ENCODE results near the gene RPS21.

RPS21 gene

DNA sequence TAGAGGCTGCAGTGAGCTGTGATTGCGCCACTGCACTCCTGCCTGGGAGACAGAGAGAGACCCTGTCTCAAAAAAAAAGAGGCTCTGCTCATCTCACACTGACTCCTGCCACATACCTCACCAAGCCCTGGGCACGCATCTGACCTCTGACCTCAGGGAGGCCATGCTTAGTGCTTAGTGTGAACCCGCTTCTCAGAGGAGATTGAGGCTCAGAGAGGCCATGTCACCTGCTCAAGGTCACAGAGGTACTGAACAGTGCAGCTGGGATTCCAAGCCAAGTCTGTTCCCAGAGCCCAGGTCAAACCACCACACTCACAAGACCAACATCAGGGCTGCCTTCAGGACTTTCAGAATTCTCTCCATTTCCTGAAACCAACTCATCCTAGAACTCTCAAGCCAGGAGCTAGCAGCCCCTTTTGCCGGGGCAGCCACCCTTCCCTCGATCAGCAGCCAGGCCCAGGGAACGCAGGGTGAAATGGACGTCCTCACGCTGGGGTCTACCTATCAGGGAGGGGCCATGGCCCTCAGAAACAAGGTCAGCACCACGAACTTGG lies 17.3 kb downstream of the RPS21 start:
- H3K36me3 ChIP-seq (ENCODE audit: control insufficient read depth, insufficient read depth, low read length) = peaks cover 6% of the 10 kb centered on the region
- TF ChIP-seq, protein P1, sequence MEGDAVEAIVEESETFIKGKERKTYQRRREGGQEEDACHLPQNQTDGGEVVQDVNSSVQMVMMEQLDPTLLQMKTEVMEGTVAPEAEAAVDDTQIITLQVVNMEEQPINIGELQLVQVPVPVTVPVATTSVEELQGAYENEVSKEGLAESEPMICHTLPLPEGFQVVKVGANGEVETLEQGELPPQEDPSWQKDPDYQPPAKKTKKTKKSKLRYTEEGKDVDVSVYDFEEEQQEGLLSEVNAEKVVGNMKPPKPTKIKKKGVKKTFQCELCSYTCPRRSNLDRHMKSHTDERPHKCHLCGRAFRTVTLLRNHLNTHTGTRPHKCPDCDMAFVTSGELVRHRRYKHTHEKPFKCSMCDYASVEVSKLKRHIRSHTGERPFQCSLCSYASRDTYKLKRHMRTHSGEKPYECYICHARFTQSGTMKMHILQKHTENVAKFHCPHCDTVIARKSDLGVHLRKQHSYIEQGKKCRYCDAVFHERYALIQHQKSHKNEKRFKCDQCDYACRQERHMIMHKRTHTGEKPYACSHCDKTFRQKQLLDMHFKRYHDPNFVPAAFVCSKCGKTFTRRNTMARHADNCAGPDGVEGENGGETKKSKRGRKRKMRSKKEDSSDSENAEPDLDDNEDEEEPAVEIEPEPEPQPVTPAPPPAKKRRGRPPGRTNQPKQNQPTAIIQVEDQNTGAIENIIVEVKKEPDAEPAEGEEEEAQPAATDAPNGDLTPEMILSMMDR (IDR thresholded peaks at IDR 0.05; ENCODE audit: insufficient read depth, low read length, poor library complexity, severe bottlenecking) = no peak

DNA sequence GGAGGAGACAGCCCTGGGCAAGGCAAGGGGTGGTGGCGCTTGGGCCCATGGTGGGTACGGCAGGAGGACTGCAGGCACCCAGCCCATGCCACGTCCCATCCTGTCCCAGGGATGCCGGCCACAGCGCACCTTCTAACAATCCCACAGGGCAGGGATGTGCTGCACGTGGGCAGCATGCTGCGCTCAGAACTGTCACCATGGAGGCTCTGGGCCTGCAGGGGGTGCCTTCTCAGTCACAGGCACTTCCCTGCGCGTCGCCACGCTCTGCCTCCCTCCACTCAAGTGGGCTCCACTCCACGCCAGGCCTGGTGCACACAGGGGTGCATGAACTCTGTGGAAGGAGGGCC lies 17.8 kb downstream of the RPS21 start:
- H3K4me3 ChIP-seq (replicated peaks; ENCODE audit: low read depth, low read length) = no peak overlapping the region
- DNase-seq (ENCODE audit: extremely low read depth, insufficient read length) = no peak
- H3K36me3 ChIP-seq (ENCODE audit: control insufficient read depth, insufficient read depth, low read length) = peaks cover 6% of the 10 kb centered on the region
- TF ChIP-seq, protein P1 (IDR thresholded peaks at IDR 0.05; ENCODE audit: insufficient read depth, low read length, poor library complexity, severe bottlenecking) = no peak
- no peaks in the 10 kb centered on the region for H3K27me3 ChIP-seq (replicated peaks; ENCODE audit: control insufficient read depth, insufficient read depth, low read length)

More for the DNA sequence above, 17.3 kb downstream of the RPS21 start:
- no peak for DNase-seq (ENCODE audit: extremely low read depth, insufficient read length)
- no peaks in the 10 kb centered on the region for H3K27me3 ChIP-seq (replicated peaks; ENCODE audit: control insufficient read depth, insufficient read depth, low read length)
- no peak overlapping the region for H3K4me3 ChIP-seq (replicated peaks; ENCODE audit: low read depth, low read length)

DNA sequence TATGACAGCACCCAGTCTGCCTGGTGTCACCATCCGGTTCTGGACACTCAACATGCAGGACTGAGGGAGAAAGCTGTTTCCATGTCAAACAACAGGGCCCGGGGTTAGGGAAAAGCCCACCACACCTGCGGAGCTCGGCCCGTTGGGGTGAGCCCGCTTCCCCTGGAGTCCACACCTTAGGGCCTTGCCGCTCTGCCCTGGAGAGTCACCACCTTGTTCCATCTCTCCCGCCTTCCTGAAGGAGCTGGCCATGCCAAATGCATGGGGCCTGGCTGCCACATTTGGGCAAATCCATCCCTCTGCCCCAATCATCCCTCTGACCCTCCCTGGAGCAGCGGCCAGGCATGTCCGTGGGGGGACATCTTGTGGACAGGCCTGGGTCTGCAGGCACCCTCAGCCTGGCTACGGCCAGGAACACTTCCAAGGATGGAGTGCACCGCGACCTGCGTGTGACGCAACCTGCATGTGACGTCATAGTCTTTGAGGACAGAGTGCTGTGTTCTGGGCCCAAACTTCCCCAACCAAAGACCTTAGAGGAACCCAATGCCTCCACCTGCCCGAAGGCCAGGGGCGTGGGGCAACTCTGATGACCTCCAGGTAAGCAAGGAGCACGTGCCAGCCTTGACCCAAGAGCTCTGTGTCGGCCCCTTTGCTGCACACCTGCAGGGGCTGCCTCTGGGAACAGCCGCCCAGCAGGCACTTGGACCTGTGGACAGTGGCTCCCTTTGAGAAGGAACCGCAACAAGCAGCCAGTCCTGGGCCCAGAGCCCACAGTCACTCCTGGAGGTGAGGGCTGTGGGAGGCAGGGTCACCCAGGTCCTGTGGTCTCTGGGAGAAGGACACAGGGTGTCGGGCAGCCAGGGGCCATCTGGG lies 18.4 kb downstream of the RPS21 start:
- no peak for DNase-seq (ENCODE audit: extremely low read depth, insufficient read length)

DNA sequence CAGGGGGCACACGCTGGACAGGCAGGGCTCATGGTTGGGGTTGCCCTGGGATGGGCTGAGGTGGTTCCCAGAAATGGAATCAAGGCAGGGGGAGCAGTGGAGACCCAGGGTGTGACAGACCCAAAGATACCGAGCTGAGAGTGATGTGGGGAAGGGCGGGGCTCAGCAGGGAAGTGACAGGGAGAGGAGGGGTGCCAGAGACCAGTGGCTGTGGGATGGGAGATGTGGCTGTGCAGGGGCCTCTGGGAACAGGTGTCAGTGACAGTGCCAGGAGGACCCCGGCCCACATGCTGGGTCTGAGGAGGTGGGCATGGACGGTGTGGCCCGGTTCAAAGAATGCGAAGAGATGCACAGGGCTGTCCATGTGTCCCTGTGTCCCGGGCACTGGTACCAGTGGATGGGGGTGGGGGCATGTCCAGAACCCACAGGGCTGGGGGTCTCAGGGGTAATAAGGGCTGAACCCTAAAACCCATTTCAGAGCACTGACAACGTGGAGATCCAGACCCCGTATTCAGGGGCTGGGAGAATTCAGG lies 19.1 kb downstream of the RPS21 start:
- H3K27me3 ChIP-seq (replicated peaks; ENCODE audit: control insufficient read depth, insufficient read depth, low read length) = no peaks in the 10 kb centered on the region
- peaks cover 4% of the 10 kb centered on the region; the same call in 1 of the 2 replicates for H3K36me3 ChIP-seq (ENCODE audit: control insufficient read depth, insufficient read depth, low read length)
- DNase-seq (ENCODE audit: extremely low read depth, insufficient read length) = no peak
- TF ChIP-seq, protein P1 (IDR thresholded peaks at IDR 0.05; ENCODE audit: insufficient read depth, low read length, poor library complexity, severe bottlenecking) = no peak
- peak overlapping the region; percentile 88 for H3K4me3 ChIP-seq (replicated peaks; ENCODE audit: low read depth, low read length)

More for the DNA sequence above, 18.4 kb downstream of the RPS21 start:
- Histone ChIP-seq H3K36me3 (ENCODE audit: control insufficient read depth, insufficient read depth, low read length) (peaks cover 5% of the 10 kb centered on the region), H3K27me3 (replicated peaks; ENCODE audit: control insufficient read depth, insufficient read depth, low read length) (no peaks in the 10 kb centered on the region), H3K4me3 (replicated peaks; ENCODE audit: low read depth, low read length) (no peak overlapping the region; the same call in 1 of the 2 replicates)
- TF ChIP-seq, protein P1 (IDR thresholded peaks at IDR 0.05; ENCODE audit: insufficient read depth, low read length, poor library complexity, severe bottlenecking) = peak; percentile 10

DNA sequence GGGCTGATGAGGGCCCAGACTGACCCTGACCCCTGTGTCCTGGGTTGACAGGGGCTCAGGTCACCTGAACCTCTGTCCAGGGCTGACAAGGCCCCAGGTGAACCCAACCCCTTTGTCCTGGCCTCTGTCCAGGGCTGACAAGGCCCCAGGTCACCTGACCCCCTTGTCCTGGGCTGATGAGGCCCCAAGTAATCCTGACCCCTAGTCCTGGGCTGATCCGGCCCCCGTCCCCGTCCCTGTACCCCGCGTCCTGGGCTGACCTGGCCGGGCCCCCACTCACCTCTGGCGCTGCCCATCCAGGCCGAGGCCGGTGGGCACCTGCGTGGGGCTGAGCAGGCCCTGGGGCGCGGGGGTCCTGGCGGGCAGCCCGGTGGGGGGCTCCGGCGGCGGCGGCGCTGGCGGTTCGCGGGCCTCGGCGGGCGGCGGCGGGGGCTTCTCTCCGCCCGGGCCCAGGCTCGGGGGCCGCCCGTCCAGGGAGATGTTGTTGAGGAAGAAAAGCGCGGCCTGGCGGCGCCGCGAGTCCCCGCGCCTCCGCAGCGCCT lies 19.8 kb downstream of the RPS21 start:
- H3K36me3 ChIP-seq (ENCODE audit: control insufficient read depth, insufficient read depth, low read length) = peaks cover 4% of the 10 kb centered on the region; the same call in 1 of the 2 replicates
- DNase-seq (ENCODE audit: extremely low read depth, insufficient read length) = no peak
- TF ChIP-seq, protein P1 (IDR thresholded peaks at IDR 0.05; ENCODE audit: insufficient read depth, low read length, poor library complexity, severe bottlenecking) = no peak

More for the DNA sequence above, 19.8 kb downstream of the RPS21 start:
- Histone ChIP-seq H3K27me3 (replicated peaks; ENCODE audit: control insufficient read depth, insufficient read depth, low read length) (no peaks in the 10 kb centered on the region), H3K4me3 (replicated peaks; ENCODE audit: low read depth, low read length) (peak overlapping the region; percentile 88)

Measured in GM06990 (cell line).